ENCODE measurements around the gene CIAO3.
"Not testable (repeated sequence)": the region's sequence is repeated elsewhere in the genome, so short reads cannot be mapped to it uniquely, and the experiment has no call there.

Gene CIAO3

DNA sequence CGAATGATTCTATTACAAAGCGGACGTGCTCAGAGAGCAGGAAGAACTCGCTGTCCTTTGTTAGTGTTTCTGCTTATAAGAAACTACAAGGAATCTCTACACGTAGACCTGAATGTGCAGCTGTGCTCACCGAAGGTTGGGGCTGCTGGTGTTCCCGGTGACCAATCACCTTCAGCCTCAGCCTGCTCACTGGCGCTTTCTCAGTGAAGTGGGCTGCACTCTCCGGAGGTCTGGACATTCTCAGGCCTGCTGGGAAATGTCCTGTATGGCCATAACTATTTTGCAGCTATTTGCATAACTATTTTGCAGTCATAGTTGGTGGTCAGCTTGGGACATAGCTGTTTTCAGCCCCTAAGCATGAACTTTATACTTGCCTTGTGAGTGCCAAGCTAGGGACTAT lies 9.7 kb upstream of the CIAO3 start:
- TF ChIP-seq, protein P1, sequence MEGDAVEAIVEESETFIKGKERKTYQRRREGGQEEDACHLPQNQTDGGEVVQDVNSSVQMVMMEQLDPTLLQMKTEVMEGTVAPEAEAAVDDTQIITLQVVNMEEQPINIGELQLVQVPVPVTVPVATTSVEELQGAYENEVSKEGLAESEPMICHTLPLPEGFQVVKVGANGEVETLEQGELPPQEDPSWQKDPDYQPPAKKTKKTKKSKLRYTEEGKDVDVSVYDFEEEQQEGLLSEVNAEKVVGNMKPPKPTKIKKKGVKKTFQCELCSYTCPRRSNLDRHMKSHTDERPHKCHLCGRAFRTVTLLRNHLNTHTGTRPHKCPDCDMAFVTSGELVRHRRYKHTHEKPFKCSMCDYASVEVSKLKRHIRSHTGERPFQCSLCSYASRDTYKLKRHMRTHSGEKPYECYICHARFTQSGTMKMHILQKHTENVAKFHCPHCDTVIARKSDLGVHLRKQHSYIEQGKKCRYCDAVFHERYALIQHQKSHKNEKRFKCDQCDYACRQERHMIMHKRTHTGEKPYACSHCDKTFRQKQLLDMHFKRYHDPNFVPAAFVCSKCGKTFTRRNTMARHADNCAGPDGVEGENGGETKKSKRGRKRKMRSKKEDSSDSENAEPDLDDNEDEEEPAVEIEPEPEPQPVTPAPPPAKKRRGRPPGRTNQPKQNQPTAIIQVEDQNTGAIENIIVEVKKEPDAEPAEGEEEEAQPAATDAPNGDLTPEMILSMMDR (IDR thresholded peaks at IDR 0.05; ENCODE audit: low read depth, low read length): no peak
- H3K4me3 ChIP-seq (replicated peaks in 1 of 2; ENCODE audit: low read depth in 2 of 2, low read length in 2 of 2): no peak overlapping the region
- no peak for DNase-seq (ENCODE audit: low read depth in 2 of 2)

DNA sequence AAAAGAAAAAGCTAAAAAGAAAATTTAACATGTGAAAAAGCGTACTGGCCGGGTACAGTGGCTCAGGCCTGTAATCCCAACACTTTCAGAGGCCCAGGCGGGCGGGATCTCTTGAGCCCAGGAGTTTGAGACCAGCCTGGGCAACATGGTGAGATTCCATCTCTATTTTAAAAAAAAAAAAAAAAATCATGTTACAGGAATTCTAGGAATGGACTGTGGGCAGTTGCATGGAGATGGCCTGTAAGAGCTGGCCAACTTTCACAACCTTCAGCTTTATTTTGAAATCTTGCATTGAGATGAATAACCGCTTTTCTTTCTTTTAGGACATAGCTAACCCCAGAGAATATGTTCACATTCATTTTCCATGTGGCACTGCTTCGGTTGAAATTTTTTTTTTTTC lies 8.2 kb upstream of the CIAO3 start:
- TF ChIP-seq, protein P1 (IDR thresholded peaks at IDR 0.05; ENCODE audit: low read depth, low read length): no peak
- H3K4me3 ChIP-seq (replicated peaks in 1 of 2; ENCODE audit: low read depth in 2 of 2, low read length in 2 of 2): no peak overlapping the region
- DNase-seq (ENCODE audit: low read depth in 2 of 2): peak; percentile 84 to 85

DNA sequence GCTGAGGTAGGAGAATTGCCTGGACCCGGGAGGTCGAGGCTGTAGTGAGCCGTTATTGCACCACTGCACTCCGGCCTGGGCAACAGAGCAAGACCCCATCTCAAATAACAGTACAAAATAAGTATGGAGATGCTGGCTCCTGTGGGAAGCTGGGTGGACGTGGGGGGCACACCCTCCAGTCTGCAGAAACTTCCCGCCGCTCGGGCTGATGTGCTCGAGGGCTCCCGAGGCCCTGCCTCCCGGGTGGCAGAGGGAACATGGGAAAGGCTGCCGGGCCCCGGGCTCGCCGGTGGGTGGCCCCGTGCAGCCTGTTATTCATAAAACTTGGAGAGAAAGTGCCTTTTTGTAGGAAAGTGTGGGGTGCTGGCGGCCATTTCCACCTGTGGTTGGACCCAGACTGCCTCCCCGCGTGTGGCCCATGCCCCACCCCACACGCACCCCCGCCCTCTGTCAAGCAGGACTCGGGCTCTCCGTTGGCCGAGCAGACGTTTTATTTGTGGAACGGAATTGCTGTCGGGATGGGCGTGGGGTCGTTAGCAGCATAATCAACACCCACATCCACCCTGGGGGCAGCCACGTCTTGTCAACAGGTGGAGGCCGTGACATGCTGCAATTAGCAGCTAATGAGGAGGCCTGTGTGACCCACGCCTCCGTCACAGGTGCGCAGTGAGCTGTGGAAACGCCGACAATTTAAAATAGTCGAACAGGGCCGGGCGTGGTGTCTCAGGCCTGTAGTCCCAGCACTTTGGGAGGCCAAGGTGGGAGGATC lies 7.4 kb upstream of the CIAO3 start:
- no peak for DNase-seq (ENCODE audit: low read depth in 2 of 2)
- TF ChIP-seq, protein P1 (IDR thresholded peaks at IDR 0.05; ENCODE audit: low read depth, low read length): no peak

DNA sequence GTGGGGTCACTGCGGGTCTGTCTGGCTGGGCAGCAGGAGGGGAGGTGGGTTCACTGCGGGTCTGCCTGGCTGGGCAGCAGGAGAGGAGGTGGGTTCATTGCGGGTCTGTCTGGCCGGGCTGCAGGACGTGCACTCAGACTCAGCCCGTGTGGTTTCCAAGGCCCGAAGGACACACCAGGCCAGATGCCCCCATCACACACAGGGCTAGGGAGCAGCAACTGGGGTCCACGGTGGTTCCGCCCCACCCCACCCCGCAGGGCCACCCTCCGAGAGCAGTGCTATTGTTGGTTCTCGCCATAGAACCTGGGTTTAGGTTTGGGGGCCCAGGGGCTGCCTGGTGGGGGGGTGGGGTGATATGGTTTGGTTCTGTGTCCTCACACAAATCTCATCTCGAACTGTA lies 5.8 kb upstream of the CIAO3 start:
- no peak for DNase-seq (ENCODE audit: low read depth in 2 of 2)
- H3K4me3 ChIP-seq (replicated peaks in 1 of 2; ENCODE audit: low read depth in 2 of 2, low read length in 2 of 2): no peak overlapping the region
- TF ChIP-seq, protein P1 (IDR thresholded peaks at IDR 0.05; ENCODE audit: low read depth, low read length): no peak

More for the DNA sequence above, 7.4 kb upstream of the CIAO3 start:
- H3K4me3 ChIP-seq (replicated peaks in 1 of 2; ENCODE audit: low read depth in 2 of 2, low read length in 2 of 2): no peak overlapping the region

DNA sequence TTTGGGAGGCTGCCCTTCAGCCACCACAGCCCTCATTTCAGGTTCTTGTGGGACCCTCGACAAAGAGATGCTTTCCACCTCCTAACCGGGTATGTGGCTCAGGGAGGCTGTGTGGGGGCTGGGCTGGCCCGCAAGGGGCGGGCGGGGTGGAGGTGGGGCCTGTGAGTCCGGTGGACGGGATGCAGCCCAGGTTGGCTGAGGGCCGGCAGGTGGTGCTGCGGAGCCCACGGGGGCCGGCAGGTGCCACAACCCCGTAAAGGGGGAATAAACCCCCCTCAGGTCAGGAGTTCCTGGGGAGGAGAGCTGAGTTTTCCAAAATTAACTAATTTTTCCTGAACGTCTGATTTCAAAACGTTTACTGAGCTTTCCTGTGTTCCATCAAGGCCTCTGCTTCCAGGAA lies 4.9 kb upstream of the CIAO3 start:
- no peak for DNase-seq (ENCODE audit: low read depth in 2 of 2)
- TF ChIP-seq, protein P1 (IDR thresholded peaks at IDR 0.05; ENCODE audit: low read depth, low read length): peak; percentile 20
- H3K4me3 ChIP-seq (replicated peaks in 1 of 2; ENCODE audit: low read depth in 2 of 2, low read length in 2 of 2): no peak overlapping the region

DNA sequence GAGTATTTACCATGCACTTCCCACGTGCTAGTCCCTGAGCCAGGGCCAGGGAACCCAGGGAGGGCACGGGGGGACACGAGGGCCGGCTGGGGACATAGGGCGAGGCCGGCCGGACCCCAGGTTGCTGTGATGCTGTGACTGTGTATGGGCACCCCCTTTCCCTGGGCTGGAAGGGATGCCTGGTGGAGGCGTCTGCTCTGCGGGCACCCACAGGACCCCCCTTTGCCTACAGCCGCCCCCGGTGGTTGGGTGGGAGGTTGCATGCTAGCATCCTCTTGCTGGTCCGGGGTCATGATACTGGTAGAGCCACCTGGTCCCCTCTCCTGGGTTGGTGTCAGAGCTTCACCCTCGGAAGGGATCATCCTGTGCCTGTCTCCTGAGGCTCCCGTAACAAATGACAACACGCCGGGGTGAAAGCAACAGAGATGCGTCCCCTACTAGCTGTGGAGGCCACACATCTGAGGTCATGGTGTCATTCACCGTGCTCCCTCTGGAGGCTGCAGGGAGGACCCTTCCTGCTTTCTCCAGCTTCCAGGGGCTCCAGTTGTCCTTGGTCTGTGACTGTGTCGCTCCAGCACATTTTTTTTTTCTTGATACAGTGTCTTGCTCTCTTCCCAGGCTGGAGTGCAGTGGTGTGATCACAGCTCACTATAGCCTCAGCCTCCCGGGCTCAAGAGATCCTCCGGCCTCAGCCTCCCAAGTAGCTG lies 3.1 kb upstream of the CIAO3 start:
- H3K4me3 ChIP-seq (replicated peaks in 1 of 2; ENCODE audit: low read depth in 2 of 2, low read length in 2 of 2): no peak overlapping the region
- DNase-seq (ENCODE audit: low read depth in 2 of 2): no peak
- TF ChIP-seq, protein P1 (IDR thresholded peaks at IDR 0.05; ENCODE audit: low read depth, low read length): no peak

DNA sequence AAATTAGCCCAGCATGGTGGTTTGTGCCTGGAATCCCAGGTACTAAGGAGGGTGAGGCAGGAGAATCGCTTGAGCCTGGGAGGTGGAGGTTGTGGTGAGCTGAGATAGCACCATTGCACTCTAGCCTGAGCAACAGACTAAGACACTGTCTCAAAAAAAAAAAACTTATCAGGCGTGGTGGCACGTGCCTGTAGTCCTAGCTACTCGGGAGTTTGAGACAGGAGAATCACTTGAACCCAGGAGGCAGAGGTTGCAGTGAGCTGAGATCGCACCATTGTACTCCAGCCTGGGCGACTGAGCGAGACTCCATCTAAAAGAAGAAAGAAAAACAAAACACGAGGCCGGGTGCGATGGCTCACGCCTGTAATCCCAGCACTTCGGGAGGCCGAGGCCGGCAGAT lies 2.1 kb upstream of the CIAO3 start:
- H3K4me3 ChIP-seq (replicated peaks in 1 of 2; ENCODE audit: low read depth in 2 of 2, low read length in 2 of 2); DNase-seq (ENCODE audit: low read depth in 2 of 2): not testable (repeated sequence)
